Mucosa of rectum (tissue), 2 donors: ENCODE data around the gene OCA2.

Source experiments
- H3K27ac ChIP-seq, 2 donors: one replicate each; pipeline ENCODE4 v1.7.0; 2013; ENCODE audit warnings: inconsistent platforms in 2 of 2, low read depth in 2 of 2, low read length in 2 of 2
- H3K27me3 ChIP-seq, 2 donors: one replicate each; pipeline ENCODE4 v1.7.0; 2013; ENCODE audit warnings: low read length in 2 of 2; ENCODE audit not compliant: control insufficient read depth in 2 of 2, insufficient read depth in 2 of 2
- H3K36me3 ChIP-seq, 2 donors: one replicate each; pipeline ENCODE4 v1.7.0; 2013; ENCODE audit warnings: low read length in 2 of 2; ENCODE audit not compliant: control insufficient read depth in 2 of 2, insufficient read depth in 2 of 2
- H3K4me1 ChIP-seq, 2 donors: one replicate each; pipeline ENCODE4 v1.7.0; 2013; ENCODE audit warnings: low read length in 2 of 2, mild to moderate bottlenecking in 1 of 2; ENCODE audit not compliant: control insufficient read depth in 2 of 2, insufficient read depth in 2 of 2
- H3K4me3 ChIP-seq, 2 donors: one replicate each; pipeline ENCODE4 v1.7.0; 2013; ENCODE audit warnings: low read length in 2 of 2
- H3K9ac ChIP-seq, 2 donors: one replicate each; pipeline ENCODE4 v1.7.0; 2013; ENCODE audit warnings: low read length in 2 of 2, low read depth in 1 of 2, mild to moderate bottlenecking in 1 of 2
- H3K9me3 ChIP-seq, 2 donors: one replicate each; pipeline ENCODE4 v1.7.0; 2013; ENCODE audit warnings: low read length in 2 of 2; ENCODE audit not compliant: control insufficient read depth in 2 of 2
- donor health status: healthy.
- donor health status: Normal muscosa, but diverticular disease.

OCA2 gene

DNA sequence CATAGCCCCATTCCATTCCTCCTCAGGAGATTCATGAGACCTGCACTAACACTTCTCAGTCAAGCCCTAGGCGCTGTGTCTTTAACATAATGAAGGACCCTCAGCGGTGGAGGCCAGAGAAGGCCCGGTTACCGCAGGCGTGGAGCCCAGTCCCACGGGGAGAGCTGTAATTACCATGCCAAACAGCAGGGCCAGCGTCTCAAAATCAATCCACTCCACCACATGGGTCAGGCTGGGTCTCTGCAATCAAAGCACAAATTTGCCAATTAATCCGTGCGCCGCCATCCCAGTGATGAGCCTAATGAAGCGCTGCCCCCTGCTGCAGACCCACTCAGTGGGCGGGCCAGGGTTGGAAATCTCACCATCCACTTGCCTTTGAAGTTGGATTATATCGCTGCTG is 109.7 kb downstream of the OCA2 start:
- no peak overlapping the region for H3K9ac ChIP-seq
- peaks cover 0 to 5% of the 10 kb centered on the region in 2 donors for H3K9me3 ChIP-seq
- no peaks in the 10 kb centered on the region for H3K27me3 ChIP-seq
- no peaks in the 10 kb centered on the region for H3K36me3 ChIP-seq
- no peak overlapping the region for H3K27ac ChIP-seq
- H3K4me1 ChIP-seq = no peaks in the 10 kb centered on the region
- H3K4me3 ChIP-seq = no peak overlapping the region

DNA sequence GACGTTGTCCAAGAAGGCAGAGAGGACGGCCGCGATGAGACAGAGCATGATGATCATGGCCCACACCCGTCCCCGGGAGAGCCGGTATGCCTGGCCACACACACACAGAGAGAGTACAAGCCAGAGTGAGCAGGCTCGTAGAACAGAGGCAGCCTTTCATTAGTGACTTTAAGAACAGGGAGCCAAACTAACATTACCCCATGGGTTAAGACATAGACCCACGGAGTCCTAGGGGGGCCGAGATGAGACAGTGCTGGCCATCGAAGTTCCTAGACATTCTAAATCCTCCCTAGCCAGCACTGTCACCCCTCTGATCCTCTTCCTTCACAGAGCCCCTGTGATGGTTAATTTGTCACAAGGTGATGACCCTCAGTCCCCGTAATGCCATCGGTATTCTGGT is 114.0 kb downstream of the OCA2 start:
- no peaks in the 10 kb centered on the region for H3K36me3 ChIP-seq
- no peaks in the 10 kb centered on the region for H3K27me3 ChIP-seq

DNA sequence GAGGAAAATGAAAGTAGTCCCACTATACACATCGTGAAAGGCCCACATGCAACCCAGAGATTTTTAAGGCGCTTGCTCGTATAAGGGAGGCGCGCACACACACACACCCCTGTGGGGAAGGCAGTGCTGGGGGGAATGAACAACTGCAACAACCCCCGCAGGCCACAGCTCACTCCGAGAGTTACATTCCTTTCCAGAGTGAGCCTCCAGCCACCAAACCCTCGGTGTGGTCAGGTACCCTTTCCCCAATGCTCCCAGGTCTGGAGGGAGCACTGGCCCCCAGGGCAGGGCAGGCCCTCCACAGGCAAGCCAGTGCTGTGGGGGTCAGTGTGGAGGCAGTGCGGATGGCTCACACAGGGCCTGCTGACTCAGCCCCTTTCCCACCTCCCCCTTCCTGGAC is 115.6 kb downstream of the OCA2 start:
- no peaks in the 10 kb centered on the region for H3K36me3 ChIP-seq
- no peaks in the 10 kb centered on the region for H3K27me3 ChIP-seq
- no peaks in the 10 kb centered on the region for H3K4me1 ChIP-seq
- no peak overlapping the region for H3K4me3 ChIP-seq
- H3K9ac ChIP-seq = no peak overlapping the region
- H3K9me3 ChIP-seq = peaks cover 0 to 5% of the 10 kb centered on the region in 2 donors
- H3K27ac ChIP-seq = no peak overlapping the region

More for the DNA sequence above, 114.0 kb downstream of the OCA2 start:
- H3K4me1 ChIP-seq = no peaks in the 10 kb centered on the region
- H3K9me3 ChIP-seq = peaks cover 0 to 5% of the 10 kb centered on the region in 2 donors
- no peak overlapping the region for H3K4me3 ChIP-seq
- H3K9ac ChIP-seq = no peak overlapping the region
- no peak overlapping the region for H3K27ac ChIP-seq

DNA sequence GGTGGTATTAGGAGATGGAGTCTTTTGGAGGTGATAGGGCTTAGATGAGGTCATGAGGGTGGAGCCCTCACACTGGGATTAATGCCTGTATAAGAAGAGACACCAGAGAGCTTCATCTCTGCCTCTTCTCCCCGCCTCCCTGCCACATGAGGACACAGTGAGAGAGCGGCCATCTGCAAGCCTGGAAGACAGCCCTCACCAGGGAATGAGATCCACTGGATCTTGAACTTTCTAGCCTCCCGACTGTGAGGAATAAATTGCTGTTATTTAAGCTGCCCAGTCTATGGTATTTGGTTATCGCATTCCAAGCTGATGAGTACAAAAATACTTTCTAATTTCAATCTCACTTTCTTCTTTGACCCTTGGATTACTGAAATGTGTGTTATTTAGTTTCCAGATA is 121.4 kb downstream of the OCA2 start:
- Histone ChIP-seq H3K9ac (no peak overlapping the region), H3K4me3 (no peak overlapping the region)

DNA sequence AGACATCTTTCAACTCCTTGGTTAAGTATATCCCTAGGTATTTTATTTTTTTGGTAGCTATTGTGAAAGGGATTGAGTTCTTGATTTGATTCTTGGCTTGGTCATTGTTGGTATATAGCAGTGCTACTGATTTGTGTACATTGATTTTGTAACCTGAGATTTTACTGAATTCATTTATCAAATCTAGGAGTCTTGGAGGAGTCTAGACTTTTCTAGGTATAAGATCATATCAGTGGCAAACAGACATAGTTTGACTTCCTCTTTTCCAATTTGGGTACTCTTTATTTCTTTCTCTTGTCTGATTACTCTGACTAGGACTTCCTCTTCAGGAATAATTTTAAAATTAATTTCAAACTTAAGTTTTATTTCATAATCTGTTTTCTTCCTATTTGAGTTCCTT is 125.2 kb downstream of the OCA2 start:
- no peak overlapping the region for H3K27ac ChIP-seq
- H3K36me3 ChIP-seq = no peaks in the 10 kb centered on the region
- H3K4me3 ChIP-seq = no peak overlapping the region
- no peaks in the 10 kb centered on the region for H3K27me3 ChIP-seq
- no peaks in the 10 kb centered on the region for H3K4me1 ChIP-seq
- no peak overlapping the region for H3K9ac ChIP-seq
- peaks cover 2 to 3% of the 10 kb centered on the region in 2 donors for H3K9me3 ChIP-seq

More for the DNA sequence above, 121.4 kb downstream of the OCA2 start:
- no peaks in the 10 kb centered on the region for H3K4me1 ChIP-seq
- H3K9me3 ChIP-seq = peaks cover 0 to 2% of the 10 kb centered on the region in 2 donors
- H3K36me3 ChIP-seq = no peaks in the 10 kb centered on the region
- no peaks in the 10 kb centered on the region for H3K27me3 ChIP-seq
- H3K27ac ChIP-seq = no peak overlapping the region

DNA sequence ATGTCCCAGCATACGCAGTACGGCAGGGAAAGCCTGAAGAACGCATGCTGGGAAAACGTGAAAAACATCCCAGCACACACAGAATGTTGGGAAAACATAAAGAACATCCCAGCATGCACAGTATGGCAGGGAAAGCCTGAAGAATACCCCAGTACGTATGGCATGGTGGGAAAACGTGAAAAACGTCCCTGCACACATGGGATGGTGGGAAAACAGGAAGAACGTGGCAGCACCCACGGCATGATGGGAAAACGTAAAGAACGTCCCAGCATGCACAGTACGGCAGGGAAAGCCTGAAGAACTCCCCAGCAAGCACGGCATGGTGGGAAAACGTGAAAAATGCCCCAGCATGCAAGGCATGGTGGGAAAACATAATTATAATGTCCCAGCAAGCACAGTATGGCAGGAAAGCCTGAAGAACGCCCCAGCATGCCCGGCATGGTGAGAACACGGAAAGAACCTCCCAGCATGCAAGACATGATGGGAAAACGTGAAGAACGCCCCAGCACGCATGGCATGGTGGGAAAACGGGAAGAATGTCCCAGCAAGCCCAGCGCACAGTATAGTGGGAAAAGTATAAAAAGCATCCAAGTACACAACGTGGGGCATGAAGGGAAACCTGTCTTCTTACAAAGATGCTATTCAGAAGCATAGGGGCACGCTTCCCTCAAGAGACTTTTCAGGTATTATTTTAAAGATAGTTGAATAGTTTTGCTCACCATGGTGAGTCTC is 128.3 kb downstream of the OCA2 start:
- H3K9ac ChIP-seq = no peak overlapping the region
- H3K27me3 ChIP-seq = no peaks in the 10 kb centered on the region
- no peak overlapping the region for H3K4me3 ChIP-seq
- H3K4me1 ChIP-seq = no peaks in the 10 kb centered on the region
- no peak overlapping the region for H3K27ac ChIP-seq
- no peaks in the 10 kb centered on the region for H3K36me3 ChIP-seq
- peaks cover 0 to 3% of the 10 kb centered on the region in 2 donors for H3K9me3 ChIP-seq

DNA sequence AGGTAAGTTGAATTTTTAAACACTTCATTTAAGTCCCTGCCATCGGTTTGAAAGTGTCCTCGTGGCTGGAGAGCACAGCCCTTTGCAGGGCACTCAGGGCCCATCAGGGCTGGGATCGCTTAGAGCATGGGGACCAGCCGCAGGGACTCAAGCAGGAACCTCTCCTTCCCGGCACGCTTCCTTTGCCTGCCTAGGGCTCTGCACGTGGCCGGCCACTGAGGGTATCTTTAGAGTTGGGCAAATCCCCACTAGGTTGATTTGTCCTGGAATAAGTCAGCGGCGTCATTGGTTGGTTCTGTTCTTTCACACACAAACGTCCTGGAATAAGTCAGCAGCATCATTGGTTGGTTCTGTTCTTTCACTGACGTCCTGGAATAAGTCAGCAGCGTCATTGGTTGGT is 131.6 kb downstream of the OCA2 start:
- no peak overlapping the region for H3K9ac ChIP-seq

DNA sequence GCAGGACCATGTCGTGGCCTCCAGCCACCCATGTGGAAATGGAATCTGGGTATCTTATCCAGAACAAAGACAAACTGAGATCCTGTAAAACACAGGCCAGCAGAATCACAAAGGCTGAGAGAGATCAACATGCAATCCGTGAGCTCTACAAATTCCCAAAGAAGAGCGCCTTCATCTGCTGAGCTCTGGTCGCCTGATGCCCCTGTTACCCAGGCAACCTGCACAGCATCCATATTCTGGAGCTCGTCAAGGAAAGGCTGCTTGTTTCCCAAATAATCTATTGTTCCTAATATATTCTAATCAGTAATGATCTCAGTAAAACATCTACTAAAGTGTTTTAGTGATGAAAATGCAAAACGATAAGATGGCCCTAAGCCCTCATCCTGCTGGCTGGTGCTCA is 133.6 kb downstream of the OCA2 start:
- Histone ChIP-seq H3K9me3 (peaks cover 0 to 3% of the 10 kb centered on the region in 2 donors), H3K36me3 (no peaks in the 10 kb centered on the region), H3K4me3 (no peak overlapping the region), H3K4me1 (no peaks in the 10 kb centered on the region), H3K27ac (no peak overlapping the region), H3K9ac (no peak overlapping the region), H3K27me3 (no peaks in the 10 kb centered on the region)

More for the DNA sequence above, 131.6 kb downstream of the OCA2 start:
- H3K4me1 ChIP-seq = no peaks in the 10 kb centered on the region
- H3K27me3 ChIP-seq = no peaks in the 10 kb centered on the region
- peaks cover 0 to 3% of the 10 kb centered on the region in 2 donors for H3K9me3 ChIP-seq
- H3K27ac ChIP-seq = no peak overlapping the region
- H3K36me3 ChIP-seq = no peaks in the 10 kb centered on the region
- H3K4me3 ChIP-seq = no peak overlapping the region

DNA sequence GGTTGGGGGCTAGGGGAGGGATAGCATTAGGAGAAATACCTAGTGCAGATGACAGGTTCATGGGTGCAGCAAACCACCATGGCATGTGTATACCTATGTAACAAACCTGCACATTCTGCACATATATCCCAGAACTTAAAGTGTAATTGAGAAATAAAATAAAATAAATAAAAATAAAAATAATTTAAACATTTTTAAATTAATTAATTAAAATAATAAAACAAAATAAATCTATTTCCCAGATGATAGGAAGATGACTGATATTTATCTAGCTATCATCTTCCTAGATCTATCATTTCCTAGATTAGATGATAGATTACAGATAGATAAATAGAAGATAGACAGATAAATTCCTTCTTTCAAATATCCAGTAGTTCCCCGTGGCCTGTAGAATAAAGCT is 137.3 kb downstream of the OCA2 start:
- Histone ChIP-seq H3K4me1 (no peaks in the 10 kb centered on the region), H3K27me3 (no peaks in the 10 kb centered on the region), H3K27ac (no peak overlapping the region), H3K4me3 (no peak overlapping the region), H3K9ac (no peak overlapping the region), H3K36me3 (no peaks in the 10 kb centered on the region), H3K9me3 (no peaks in the 10 kb centered on the region)

DNA sequence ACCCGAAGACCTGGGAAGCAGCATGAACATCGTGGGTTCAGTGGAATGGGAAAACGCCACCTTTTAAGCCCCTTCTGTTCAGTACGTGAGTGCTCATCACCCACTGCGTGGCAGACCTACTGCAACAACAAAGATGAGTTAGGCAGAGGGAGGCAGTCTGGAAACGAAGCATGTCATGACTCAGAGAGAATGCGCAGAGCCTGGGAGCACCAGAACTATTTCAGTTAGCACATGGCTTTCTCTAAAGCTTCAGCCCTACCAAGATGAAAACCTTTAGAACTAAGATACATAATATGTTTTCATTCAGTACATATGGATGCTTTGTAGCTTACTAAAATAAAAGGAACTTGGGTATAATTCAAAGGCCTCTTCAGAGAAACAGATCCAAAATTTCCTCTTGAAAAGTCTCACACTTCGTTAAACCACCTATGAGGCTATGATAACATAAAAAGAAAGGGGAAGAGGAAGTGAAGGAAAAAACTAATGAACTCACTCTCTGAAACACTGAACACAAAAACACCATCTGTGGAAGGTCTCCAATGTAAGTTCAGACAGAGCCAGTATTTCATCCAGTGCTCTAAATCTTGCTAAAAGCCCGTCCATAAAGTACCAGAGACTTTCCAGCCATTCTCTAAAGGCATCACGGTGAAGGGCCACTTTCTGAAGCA is 140.1 kb downstream of the OCA2 start:
- H3K36me3 ChIP-seq = no peaks in the 10 kb centered on the region
- H3K4me1 ChIP-seq = no peaks in the 10 kb centered on the region
- H3K9ac ChIP-seq = no peak overlapping the region
- H3K4me3 ChIP-seq = no peak overlapping the region
- no peak overlapping the region for H3K27ac ChIP-seq
- H3K9me3 ChIP-seq = no peaks in the 10 kb centered on the region
- no peaks in the 10 kb centered on the region for H3K27me3 ChIP-seq
